GM23338 (cell line): Measurements from ENCODE around the gene HNRNPC.

Experiments
- CREB1 ChIP-seq: fragments of 250-450 bp; sonication (Bioruptor Pico); IDR thresholded peaks from 2 replicates; pipeline ENCODE4 v1.5.0; 2020; ENCODE audit warnings: low read depth, mild to moderate bottlenecking, moderate library complexity
- ETS1 ChIP-seq: IDR thresholded peaks from 2 replicates; pipeline ENCODE4 v1.6.1; 2016; ENCODE audit warnings: antibody characterized with exemption
- EZH2 ChIP-seq: fragments of 200-600 bp; sonication (generic); IDR thresholded peaks from one replicate; pipeline ENCODE4 v1.8.0; 2017; ENCODE audit warnings: antibody characterized with exemption, mild to moderate bottlenecking, low read depth; ENCODE audit not compliant: unreplicated experiment
- EZH2phosphoT487 ChIP-seq: fragments of 200-600 bp; sonication (generic); IDR thresholded peaks from one replicate; pipeline ENCODE4 v1.8.1; 2018; ENCODE audit warnings: antibody characterized with exemption; ENCODE audit not compliant: unreplicated experiment
- POLR2AphosphoS5 ChIP-seq: IDR thresholded peaks from 2 replicates; pipeline ENCODE4 v1.6.1; 2016; ENCODE audit warnings: antibody characterized with exemption, low read depth
- REST ChIP-seq: IDR thresholded peaks from one replicate; pipeline ENCODE4 v1.6.1; 2018; ENCODE audit warnings: antibody characterized with exemption; ENCODE audit not compliant: unreplicated experiment
- ZNF114 ChIP-seq: fragments of 250-450 bp; sonication (Bioruptor Pico); IDR thresholded peaks from 2 replicates; pipeline ENCODE4 v1.5.0; 2020; ENCODE audit warnings: mild to moderate bottlenecking, moderate library complexity
- ZNF331 ChIP-seq: fragments of 250-450 bp; sonication (Bioruptor Pico); IDR thresholded peaks from 2 replicates; pipeline ENCODE4 v1.5.0; 2020; ENCODE audit warnings: low read depth, mild to moderate bottlenecking, moderate library complexity
- ZNF462 ChIP-seq: fragments of 250-450 bp; sonication (Bioruptor Pico); IDR thresholded peaks from 2 replicates; pipeline ENCODE4 v1.5.0; 2020; ENCODE audit warnings: mild to moderate bottlenecking, moderate library complexity
- TF ChIP-seq, protein P1 (sequence below), 2 experiments: fragments of 200-600 bp in 1 of 2; sonication (generic) in 1 of 2; conservative IDR thresholded peaks; 2 replicates each; pipeline versions ENCODE4 v1.5.1 to v1.6.1; 2016 to 2017; ENCODE audit warnings: antibody characterized with exemption in 2 of 2, low read depth in 2 of 2, mild to moderate bottlenecking in 2 of 2, moderate library complexity in 1 of 2

DNA sequence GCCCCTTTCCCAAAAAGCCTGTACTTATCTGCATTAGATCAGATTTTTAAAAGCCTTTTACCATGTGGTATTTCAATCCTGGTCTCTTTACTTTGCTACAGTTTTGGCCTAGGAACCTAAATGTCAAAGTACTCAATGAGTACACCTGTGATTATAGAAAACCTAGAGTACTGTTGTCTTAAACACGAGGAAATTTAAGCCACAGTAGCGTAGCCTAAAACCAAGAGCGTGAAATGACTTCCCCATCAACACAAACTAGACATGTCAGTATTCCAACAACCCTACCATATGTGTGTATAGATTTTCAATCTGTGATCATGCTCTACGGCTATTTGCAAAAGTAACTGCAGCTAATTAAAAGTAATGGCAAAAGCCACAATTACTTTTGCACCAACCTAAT is 60.7 kb downstream of the HNRNPC start:
- no peak for TF ChIP-seq EZH2
- TF ChIP-seq, protein P1, sequence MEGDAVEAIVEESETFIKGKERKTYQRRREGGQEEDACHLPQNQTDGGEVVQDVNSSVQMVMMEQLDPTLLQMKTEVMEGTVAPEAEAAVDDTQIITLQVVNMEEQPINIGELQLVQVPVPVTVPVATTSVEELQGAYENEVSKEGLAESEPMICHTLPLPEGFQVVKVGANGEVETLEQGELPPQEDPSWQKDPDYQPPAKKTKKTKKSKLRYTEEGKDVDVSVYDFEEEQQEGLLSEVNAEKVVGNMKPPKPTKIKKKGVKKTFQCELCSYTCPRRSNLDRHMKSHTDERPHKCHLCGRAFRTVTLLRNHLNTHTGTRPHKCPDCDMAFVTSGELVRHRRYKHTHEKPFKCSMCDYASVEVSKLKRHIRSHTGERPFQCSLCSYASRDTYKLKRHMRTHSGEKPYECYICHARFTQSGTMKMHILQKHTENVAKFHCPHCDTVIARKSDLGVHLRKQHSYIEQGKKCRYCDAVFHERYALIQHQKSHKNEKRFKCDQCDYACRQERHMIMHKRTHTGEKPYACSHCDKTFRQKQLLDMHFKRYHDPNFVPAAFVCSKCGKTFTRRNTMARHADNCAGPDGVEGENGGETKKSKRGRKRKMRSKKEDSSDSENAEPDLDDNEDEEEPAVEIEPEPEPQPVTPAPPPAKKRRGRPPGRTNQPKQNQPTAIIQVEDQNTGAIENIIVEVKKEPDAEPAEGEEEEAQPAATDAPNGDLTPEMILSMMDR (conservative IDR thresholded peaks at IDR 0.05; ENCODE audit: low read depth in 2 of 2) = no peak
- no peak for TF ChIP-seq ZNF331 (CRISPR knock-in tag)
- TF ChIP-seq CREB1 (CRISPR knock-in tag) = no peak
- no peak for TF ChIP-seq REST
- TF ChIP-seq ZNF462 = no peak
- TF ChIP-seq POLR2AphosphoS5 = no peak
- no peak for TF ChIP-seq ETS1
- no peak for TF ChIP-seq ZNF114 (CRISPR knock-in tag)
- no peak for TF ChIP-seq EZH2phosphoT487
